GM21529 (cell line): ENCODE measurements around the gene MAN2C1.
"Not testable (repeated sequence)": the region's sequence is repeated elsewhere in the genome, so short reads cannot be mapped to it uniquely, and the experiment has no call there.

ENCODE experiments used
- ATAC-seq: cut with Tn5 transposase; IDR thresholded peaks from one replicate; pipeline ENCODE4 v1.9.1; 2021; ENCODE audit not compliant: unreplicated experiment

MAN2C1 gene

DNA sequence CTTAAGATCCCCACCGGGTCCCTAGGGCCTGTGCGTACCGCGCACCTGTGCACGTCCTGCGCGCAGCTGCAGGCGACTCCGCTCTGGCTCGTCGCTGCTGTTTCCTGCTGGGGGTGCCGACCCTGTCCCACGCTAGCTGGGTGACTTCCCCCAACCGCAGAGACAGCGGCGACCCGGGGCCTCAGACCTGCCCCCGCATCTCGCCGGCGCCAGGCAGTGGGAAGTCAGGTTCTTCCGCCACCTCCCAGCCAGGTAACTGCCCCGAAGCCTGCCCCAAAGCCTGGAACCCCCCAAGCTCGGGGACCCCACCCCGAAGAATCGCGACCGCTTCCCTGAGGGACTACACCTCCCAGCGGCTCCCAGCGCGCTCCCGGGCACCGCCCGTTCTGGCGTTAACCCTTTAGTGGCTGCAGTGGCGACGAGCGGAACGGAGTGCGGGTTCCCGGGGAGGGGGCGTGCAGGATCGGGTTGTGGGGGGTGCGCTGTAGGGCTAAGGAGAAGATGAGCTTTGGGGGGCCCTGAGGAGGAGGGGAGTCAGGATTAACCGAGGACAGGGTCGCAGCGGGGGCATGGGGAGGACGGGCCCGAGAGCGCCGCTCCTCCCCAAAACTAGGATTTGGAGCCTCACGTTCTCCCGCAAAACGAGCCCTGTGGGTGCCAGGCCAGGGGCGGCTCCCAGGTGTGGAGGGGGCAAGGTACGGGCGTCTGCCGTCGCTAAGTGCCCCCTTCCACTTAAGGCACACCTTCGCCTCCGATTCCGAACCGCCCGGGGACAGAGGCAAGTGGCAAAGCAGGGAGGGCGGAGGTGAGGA lies 21.0 kb downstream of the MAN2C1 start:
- ATAC-seq, result no peak

DNA sequence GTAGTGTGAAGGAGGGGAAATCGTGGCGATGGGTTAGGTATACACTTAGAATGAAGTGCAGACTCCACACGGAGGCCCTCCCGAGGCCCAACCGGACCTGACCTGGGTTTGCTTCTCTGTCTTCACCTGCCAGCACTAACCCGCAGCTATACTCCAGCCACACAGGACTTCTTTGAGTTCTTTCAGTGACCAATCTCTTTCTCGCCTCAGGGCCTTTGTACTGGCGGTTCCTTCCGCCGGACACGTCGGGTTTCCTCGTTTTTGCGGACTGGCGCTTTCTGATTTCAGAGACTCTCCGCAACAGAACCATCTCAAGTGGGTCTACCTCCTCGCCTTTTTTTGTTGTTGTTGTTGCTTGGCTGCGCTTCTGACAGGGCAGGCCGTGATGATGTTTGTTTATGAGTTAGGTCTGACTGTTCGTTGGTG lies 21.6 kb downstream of the MAN2C1 start, which contains the start of gene NEIL1:
Gene NEIL1 (plus strand): TSS at position 244 of the 426 bp plus-strand sequence. CDS start 1,867 bp downstream, outside the sequence.
- no peak for ATAC-seq

DNA sequence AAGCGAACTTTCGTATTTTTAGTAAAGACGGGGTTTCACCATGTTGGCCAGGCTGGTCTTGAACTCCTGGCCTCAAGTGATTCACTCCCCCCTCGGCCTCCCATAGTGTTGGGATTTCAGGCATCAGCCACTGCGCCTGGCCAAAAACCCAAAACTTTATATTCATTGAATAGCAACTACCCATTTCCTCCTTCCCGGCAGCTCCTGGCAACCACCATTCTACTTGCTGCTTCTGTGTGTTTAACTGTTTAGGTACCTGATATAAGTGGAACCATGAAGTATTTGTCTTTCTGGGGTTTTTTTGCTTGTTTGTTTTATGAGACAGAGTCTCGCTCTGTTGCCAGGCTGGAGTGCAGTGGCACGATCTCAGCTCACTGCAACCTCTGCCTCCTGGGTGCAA lies 24.5 kb downstream of the MAN2C1 start:
- not testable (repeated sequence) for ATAC-seq

DNA sequence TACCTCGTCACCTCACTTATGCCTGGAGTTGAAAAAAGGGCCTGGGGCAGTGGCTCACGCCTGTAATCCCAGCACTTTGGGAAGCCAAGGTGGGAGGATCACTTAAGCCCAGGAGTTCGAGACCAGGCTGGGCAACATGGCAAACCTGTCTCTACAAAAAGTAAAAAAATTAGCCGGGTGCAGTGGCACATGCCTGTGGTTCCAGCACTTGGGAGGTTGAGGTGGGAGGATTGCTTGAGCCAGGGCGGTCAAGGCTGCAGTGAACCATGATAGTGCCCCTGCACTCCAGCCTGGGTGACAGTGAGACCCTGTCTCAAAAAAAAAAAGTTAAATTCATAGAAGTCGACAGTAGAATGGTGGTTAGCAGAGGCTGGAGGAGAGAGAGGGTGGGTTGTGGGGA lies 26.2 kb downstream of the MAN2C1 start:
- ATAC-seq, result no peak

DNA sequence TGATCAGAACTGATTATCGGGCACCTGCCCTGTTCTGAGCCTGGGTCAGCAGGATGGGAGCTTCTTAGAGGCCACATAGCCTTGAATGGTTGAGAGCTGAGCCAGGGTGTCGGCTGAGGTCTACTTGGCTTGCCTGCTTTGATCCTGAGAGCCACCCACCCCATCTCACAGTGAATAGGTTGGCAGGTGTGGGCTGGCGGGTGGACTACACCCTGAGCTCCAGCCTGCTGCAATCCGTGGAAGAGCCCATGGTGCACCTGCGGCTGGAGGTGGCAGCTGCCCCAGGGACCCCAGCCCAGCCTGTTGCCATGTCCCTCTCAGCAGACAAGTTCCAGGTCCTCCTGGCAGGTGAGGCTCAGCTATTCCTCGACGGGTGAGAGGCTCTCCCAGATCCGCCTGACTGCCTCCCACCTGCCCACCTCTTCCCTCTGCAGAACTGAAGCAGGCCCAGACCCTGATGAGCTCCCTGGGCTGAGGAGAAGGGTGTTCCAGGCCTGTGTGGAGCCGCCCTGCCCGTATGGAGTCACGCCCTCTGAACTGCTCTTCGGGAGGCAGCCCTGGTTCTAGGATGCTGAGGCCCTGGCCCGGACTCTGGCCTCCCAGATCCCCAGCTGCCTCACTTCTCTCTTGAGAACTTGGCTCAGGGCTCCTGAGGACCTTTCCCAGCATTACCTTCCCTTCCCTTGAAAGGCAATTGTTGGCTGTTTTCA lies 28.7 kb downstream of the MAN2C1 start:
- no peak for ATAC-seq

DNA sequence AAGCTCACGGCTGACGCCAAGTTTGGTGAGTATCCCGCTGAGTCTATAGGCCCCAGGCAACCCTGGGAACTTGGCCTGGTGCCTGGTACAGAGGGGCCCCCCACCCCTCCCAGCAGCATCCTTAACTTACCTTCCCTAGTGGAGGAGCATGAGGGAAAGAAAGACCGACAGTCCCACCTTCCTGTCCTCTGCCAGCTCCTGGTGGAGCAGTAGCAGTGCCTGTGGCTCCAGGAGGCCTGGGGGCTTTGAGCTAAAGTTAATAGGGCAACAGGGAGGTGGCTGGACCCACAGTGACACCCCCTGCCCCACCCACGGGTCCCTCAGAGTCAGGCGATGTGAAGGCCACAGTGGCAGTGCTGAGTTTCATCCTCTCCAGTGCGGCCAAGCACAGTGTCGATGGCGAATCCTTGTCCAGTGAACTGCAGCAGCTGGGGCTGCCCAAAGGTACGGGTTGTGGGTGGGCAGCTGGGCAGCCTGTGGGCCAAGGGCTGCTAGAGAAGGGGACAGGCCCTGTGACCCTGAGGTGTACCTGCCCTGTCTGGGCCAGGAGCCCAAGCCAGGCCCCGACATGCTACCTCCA lies 29.7 kb downstream of the MAN2C1 start:
- no peak for ATAC-seq

DNA sequence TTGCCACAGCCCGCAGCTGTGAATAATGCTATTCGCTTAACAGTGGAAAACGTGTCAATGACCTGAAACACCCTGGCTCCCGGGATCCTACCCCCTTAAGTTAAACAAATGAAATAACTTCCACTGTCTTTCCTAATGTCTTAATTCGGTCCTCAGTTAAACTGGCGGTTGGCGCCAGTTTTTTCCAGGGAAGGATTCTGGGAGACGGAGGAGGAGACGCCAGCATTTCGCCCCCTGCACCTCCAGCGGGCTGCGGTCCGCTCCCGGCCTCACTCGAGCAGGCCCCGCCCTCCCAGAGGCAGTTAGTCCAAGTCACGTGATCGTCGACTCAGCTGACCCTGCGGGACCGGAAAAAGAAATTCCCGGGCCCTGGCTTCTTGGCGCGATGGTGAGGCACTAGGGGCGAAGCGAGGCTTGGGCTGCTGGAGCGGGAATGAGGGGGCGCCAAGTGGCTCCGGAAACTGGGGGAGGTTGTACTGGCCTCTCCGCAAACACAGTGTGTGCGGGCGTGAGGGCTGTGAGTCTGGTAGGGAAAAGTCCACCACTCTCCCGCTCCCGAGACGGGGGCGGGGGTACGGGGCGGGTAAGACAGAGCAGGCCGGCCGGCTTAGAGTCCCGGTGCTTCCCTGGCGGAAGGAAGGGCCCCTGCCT lies 32.6 kb downstream of the MAN2C1 start, which contains the start of gene COMMD4:
Gene COMMD4 (plus strand): TSS at position 359 of the 651 bp plus-strand sequence. CDS start 27 bp downstream, at position 386.
- ATAC-seq, result no peak

DNA sequence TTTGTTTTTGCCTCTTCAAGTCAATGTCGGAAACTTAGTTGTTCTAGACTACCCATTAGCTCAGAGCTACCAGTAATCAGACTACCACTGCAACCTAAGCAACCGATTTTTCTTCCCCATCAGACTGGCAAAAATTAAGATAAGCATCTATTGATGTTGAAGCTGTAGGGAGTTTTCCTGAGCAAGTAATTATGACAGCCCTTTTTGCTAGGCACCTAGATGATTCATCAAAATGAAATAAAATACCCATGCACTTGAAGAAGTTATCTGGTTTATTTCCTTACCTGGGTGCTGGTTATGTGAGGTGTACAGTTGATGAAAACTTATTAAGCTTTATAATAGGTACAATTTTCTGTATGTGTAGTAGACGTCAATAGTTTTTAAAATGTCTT lies 33.1 kb downstream of the MAN2C1 start:
- ATAC-seq, result no peak

DNA sequence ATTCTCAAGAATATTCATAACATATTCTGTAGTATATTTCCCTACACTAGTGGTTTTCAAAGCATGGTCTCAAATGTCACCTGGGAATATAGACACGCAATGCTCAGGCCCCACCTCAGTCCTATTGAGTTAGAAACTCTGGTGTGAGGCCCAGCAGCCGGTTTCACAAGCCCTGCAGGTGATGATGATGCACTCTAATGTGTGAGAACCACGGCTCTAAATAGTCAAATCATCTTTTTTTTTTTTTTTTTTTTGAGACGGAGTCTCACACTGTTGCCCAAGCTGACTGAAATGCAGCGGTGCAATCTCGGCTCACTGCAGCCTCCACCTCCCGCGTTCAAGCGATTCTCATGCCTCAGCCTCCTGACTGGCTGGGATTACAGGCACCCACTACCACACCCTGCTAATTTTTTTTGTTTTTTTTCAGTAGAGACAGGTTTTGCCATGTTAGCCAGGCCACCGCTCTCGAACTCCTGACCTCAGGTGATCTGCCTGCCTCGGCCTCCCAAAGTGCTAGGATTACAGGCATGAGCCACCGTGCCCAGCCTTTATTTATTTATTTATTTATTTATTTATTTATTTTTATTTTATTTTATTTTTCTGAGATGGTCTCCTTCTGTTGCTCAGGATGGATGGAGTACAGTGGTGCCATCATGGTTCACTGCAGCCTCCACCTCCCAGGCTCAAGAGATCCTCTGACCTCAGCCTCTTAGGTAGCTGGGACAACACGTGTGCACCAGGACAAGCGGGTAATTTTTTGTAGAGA lies 34.6 kb downstream of the MAN2C1 start:
- ATAC-seq, result not testable (repeated sequence)

DNA sequence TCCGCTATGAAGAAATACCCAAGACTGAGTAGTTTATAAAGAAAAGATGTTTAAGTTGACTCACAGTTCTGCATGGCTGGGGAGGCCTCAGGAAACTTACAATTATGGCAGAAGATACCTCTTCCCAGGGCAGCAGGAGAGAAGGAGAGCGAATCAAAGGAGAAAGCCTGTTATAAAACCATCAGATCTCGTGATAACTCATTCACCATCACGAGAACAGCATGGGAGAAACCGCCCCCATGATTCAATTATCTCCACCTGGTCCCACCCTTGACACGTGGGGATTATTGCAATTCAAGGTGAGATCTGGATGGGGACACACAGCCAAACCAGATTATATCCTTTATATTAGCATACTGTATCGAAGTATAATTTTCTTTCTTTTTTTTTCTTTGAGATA lies 36.3 kb downstream of the MAN2C1 start:
- not testable (repeated sequence) for ATAC-seq

DNA sequence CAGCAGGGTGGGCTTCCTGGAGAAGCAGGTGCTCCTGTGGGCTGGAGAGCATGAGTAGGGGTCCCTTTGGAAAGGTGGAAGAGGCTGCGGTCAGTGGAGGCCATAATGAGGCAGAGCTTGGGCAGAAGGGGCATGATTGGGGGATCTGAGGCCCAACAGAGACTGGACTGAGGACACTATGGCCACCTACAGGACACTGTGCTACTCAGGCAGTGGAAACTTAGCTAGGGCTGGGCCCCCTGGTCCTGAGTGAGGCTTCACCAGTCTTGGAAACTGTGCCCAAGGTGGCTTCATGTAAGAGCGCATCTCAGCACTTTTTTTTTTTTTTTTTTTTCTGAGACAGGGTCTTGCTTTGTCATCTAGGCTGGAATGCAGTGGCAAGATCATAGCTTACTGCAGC lies 38.8 kb downstream of the MAN2C1 start:
- ATAC-seq, result no peak

DNA sequence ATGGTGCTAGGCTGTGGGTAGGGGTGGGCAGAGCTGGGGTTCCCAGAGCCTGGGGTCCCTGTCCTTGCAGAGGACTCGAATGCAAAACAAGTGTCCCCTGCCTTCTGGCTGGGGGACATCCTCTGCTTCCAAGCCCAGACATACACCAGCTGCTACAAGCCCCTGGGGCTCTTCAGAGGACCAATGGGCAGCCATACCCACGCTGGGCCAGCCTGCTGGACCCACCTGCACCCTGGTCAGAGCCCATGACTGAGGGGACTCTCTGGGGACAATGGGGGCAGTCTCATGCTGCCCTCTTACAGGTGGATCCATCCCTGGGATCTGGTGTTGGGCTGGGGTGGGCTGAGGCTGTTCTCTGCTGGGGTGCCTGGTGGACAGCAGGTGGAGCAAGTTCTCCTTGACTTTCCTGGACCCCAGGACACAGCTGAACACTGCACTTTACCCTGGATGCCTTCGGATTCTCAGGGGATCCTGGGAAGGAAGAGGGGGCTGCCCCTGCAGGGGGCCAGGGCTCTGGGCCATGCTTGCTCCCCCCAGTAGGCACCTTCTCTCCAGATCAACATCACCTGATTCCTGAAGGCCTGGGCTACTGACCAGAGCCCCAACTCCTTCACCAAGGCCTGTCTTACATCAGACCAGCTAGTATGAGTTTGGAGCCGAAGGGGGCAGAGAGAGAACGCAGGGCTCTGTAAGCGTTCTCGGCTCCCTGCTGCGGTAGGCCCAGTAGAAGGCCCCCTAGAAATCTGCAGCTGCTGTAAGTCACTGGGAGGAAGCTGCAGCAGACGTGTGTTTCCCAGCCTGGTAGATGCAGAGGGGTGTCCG lies 39.7 kb downstream of the MAN2C1 start:
- ATAC-seq, result no peak

DNA sequence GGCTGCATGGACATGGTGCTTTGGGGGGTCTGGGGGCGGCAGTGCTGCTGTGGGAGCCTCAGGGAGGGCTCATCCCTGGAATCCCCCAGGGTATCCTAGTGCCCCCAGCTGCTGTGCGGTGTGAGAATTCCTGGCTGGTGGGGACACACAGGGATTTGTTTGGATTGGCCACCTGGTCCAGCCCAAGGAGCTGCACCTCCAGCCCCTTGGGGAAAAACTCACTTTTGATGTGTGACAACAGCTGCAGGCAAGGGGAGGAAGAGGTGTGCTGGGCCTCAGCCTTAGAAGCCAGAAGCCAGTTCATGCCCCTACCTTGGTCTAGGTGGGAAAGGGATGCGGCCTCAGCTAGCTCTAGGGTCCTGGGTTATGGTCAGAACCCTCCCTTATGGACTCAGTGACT lies 40.9 kb downstream of the MAN2C1 start:
- ATAC-seq, result no peak

DNA sequence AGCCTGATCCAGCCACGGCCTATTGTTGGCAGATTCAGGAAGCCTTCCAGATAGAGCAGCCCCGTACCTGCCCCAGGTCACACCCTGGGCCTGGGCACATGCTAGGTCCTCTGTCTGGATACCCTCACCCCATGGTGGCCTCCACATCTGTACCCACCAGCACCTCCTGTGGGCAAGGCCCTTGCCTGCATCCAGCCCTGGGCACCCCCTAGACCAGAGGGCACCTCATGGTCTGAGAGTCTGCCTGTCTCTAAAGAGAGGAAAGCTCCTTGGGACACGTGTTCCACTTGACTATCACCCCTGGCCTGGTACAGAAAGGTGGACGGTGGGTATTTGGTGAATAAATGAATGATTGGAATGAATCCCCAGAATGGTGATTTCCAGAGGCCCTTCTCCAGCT lies 41.4 kb downstream of the MAN2C1 start:
- no peak for ATAC-seq

DNA sequence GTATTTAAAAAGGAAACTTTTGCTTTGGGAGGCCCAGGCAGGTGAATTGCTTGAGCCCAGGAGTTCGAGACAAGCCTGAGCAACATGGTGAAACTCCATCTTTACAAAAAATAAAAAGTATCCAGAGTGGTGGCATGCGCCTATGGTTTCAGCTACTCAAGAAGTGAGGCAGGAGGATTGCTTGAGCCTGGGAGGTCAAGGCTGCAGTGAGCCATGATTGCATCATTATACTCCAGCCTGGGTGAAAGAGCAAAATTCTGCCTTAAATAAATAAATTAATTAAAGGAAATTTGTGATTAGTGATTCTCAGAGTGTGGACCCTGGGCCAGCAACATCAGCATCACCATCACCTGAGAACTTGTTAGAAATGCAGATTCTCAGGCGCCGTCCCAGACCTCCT lies 42.5 kb downstream of the MAN2C1 start:
- no peak for ATAC-seq

DNA sequence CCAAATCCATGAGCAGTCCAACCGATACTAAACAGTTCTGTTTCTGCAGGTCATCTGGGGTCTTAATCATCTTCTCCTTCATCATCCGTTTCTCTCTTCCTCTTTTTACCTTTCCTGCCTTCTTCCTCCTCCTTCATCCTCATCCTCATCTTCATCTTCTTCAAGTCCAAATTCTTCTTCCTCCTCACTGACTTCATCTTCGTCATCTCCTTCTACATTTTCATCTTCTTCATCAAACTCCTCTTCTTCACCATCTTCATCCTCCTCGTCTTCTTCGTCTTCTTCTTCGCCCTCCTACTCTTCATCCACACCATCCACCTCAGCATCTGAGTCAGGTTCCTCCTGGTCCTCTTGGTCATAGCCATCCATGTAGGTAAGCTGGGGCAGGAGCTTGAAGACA lies 46.7 kb downstream of the MAN2C1 start:
- ATAC-seq, result no peak

DNA sequence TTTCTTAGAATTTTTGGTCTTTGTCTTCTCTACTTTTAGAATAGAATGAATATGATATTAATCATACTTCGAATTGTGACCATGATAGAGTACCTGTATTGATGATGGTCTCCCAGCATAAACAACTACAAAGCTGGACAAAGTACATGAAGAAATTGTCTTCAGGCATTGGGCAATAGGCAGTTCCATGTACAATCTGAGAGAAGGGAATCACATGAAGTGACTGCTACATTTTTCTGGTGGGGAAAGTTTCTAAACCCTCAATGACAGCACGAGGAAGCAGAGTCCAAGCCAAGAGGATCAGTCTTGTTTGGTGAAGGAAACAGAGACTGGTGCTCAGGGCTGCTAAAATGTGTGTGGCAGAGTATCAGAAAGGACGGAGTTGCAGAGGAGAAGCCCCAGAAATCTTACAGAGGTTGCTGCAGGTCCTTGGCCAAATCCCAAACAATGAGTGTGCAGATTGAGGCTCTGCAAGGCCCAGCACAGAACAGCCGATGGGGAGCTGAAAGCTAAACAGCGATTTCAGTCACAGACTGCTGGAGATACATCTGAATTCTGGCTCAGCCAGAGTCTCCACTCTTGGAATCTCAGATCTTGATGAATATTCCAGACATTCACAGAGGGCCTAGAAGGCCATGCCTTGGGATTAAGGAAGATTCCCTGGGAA lies 49.0 kb downstream of the MAN2C1 start:
- not testable (repeated sequence) for ATAC-seq

DNA sequence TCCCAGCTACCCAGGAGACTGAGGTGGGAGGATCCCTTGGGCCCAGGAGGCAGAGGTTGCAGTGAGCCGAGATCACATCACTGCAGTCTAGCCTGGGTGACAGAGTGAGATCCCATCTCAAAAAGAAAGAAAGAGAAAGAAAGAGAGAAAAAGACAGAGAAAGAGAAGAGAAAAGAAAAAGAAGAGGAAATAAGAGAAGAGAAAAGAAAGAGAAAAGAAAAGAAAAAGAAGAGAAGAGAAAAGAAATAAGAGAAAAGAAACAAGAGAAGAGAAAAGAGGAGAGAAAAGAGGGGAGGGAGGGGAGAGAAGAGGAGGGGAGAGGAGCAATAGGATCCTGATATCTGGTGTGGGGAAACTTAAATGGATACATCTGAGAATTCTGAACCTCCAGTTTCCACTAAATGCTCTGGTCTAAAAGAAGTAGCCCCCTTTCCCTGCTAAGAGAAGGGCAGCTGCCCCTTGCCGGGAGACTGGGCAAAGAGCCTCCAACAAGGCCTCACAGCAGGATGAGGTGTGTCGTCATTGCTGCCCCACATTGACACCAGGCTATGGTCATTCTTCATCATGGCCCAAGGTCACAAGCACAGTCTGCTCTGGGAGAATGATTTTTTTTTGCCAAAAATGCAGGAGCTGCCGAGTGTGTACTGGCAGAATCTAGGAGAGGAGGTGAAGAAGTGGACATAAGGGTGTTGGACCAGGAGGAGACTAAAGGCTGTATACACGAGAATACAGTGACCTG lies 53.7 kb downstream of the MAN2C1 start:
- no peak for ATAC-seq
